Measurements from ENCODE around the gene FHIP2A.
"Not testable (repeated sequence)": the region's sequence is repeated elsewhere in the genome, so short reads cannot be mapped to it uniquely, and the experiment has no call there.

FHIP2A gene

GRCh38 chr10:114825513-114826253 lies 4.1 kb downstream of the FHIP2A start:
- H3K36me3 ChIP-seq (ENCODE audit: insufficient read depth, low read length), result no peaks in the 10 kb centered on the region
- H3K9me3 ChIP-seq (ENCODE audit: control insufficient read depth, insufficient read depth, low read length), result peaks cover 2% of the 10 kb centered on the region; the same call in 1 of the 2 replicates
- H3K9ac ChIP-seq (ENCODE audit: low read depth, low read length), result no peak overlapping the region
- no peaks in the 10 kb centered on the region for H3K4me1 ChIP-seq (ENCODE audit: insufficient read depth, low read length)

- Histone ChIP-seq H3K9me3 (ENCODE audit: control insufficient read depth, insufficient read depth, low read length) (no peaks in the 10 kb centered on the region), H3K4me1 (ENCODE audit: insufficient read depth, low read length) (no peaks in the 10 kb centered on the region), H3K36me3 (ENCODE audit: insufficient read depth, low read length) (peaks cover 7% of the 10 kb centered on the region; the same call in 1 of the 2 replicates), H3K9ac (ENCODE audit: low read depth, low read length) (no peak overlapping the region; the same call in 1 of the 2 replicates)
These were observed 7.8 kb downstream of the FHIP2A start for GRCh38 chr10:114829160-114829909.

- Histone ChIP-seq H3K4me1 (ENCODE audit: insufficient read depth, low read length) (no peaks in the 10 kb centered on the region), H3K9me3 (ENCODE audit: control insufficient read depth, insufficient read depth, low read length) (no peaks in the 10 kb centered on the region), H3K9ac (ENCODE audit: low read depth, low read length) (no peak overlapping the region), H3K36me3 (ENCODE audit: insufficient read depth, low read length) (peaks cover 7% of the 10 kb centered on the region; the same call in 1 of the 2 replicates)
These were observed 9.7 kb downstream of the FHIP2A start for GRCh38 chr10:114831186-114831867.

GRCh38 chr10:114837690-114838089 lies 16.1 kb downstream of the FHIP2A start:
- H3K9ac ChIP-seq (ENCODE audit: low read depth, low read length), result no peak overlapping the region
- no peaks in the 10 kb centered on the region for H3K4me1 ChIP-seq (ENCODE audit: insufficient read depth, low read length)
- H3K36me3 ChIP-seq (ENCODE audit: insufficient read depth, low read length), result peaks cover 7% of the 10 kb centered on the region; the same call in 1 of the 2 replicates
- no peaks in the 10 kb centered on the region for H3K9me3 ChIP-seq (ENCODE audit: control insufficient read depth, insufficient read depth, low read length)

- Histone ChIP-seq H3K9me3 (ENCODE audit: control insufficient read depth, insufficient read depth, low read length) (no peaks in the 10 kb centered on the region), H3K9ac (ENCODE audit: low read depth, low read length) (no peak overlapping the region), H3K36me3 (ENCODE audit: insufficient read depth, low read length) (0 out of 2 replicates have a peak, but pooled peaks cover 3% of the 10 kb centered on the region), H3K4me1 (ENCODE audit: insufficient read depth, low read length) (no peaks in the 10 kb centered on the region)
These were observed 18.3 kb downstream of the FHIP2A start for GRCh38 chr10:114839901-114840300.

- H3K36me3 ChIP-seq (ENCODE audit: insufficient read depth, low read length), result peaks cover 17% of the 10 kb centered on the region
- no peak overlapping the region for H3K9ac ChIP-seq (ENCODE audit: low read depth, low read length)
These were observed 24.6 kb downstream of the FHIP2A start for GRCh38 chr10:114845978-114846693.

GRCh38 chr10:114847517-114847916 lies 25.9 kb downstream of the FHIP2A start:
- H3K9ac ChIP-seq (ENCODE audit: low read depth, low read length); H3K4me1 ChIP-seq (ENCODE audit: insufficient read depth, low read length); H3K9me3 ChIP-seq (ENCODE audit: control insufficient read depth, insufficient read depth, low read length): not testable (repeated sequence)
- peaks cover 17% of the 10 kb centered on the region for H3K36me3 ChIP-seq (ENCODE audit: insufficient read depth, low read length)

More at GRCh38 chr10:114845978-114846693, 24.6 kb downstream of the FHIP2A start:
- Histone ChIP-seq H3K4me1 (ENCODE audit: insufficient read depth, low read length) (no peaks in the 10 kb centered on the region), H3K9me3 (ENCODE audit: control insufficient read depth, insufficient read depth, low read length) (no peaks in the 10 kb centered on the region)

- no peak overlapping the region for H3K9ac ChIP-seq (ENCODE audit: low read depth, low read length)
- no peaks in the 10 kb centered on the region for H3K4me1 ChIP-seq (ENCODE audit: insufficient read depth, low read length)
- peaks cover 14% of the 10 kb centered on the region for H3K36me3 ChIP-seq (ENCODE audit: insufficient read depth, low read length)
- no peaks in the 10 kb centered on the region for H3K9me3 ChIP-seq (ENCODE audit: control insufficient read depth, insufficient read depth, low read length)
These were observed 28.1 kb downstream of the FHIP2A start for GRCh38 chr10:114849674-114850073.

- Histone ChIP-seq H3K4me1 (ENCODE audit: insufficient read depth, low read length) (no peaks in the 10 kb centered on the region), H3K36me3 (ENCODE audit: insufficient read depth, low read length) (peaks cover 14% of the 10 kb centered on the region), H3K9ac (ENCODE audit: low read depth, low read length) (no peak overlapping the region), H3K9me3 (ENCODE audit: control insufficient read depth, insufficient read depth, low read length) (no peaks in the 10 kb centered on the region)
These were observed 28.5 kb downstream of the FHIP2A start for GRCh38 chr10:114850126-114850525.

GRCh38 chr10:114851336-114851735 lies 29.8 kb downstream of the FHIP2A start:
- Histone ChIP-seq H3K9me3 (ENCODE audit: control insufficient read depth, insufficient read depth, low read length) (no peaks in the 10 kb centered on the region), H3K36me3 (ENCODE audit: insufficient read depth, low read length) (peaks cover 11% of the 10 kb centered on the region), H3K9ac (ENCODE audit: low read depth, low read length) (no peak overlapping the region), H3K4me1 (ENCODE audit: insufficient read depth, low read length) (no peaks in the 10 kb centered on the region)

- Histone ChIP-seq H3K4me1 (ENCODE audit: insufficient read depth, low read length) (no peaks in the 10 kb centered on the region), H3K9ac (ENCODE audit: low read depth, low read length) (no peak overlapping the region), H3K36me3 (ENCODE audit: insufficient read depth, low read length) (peaks cover 11% of the 10 kb centered on the region), H3K9me3 (ENCODE audit: control insufficient read depth, insufficient read depth, low read length) (no peaks in the 10 kb centered on the region)
These were observed 30.6 kb downstream of the FHIP2A start for GRCh38 chr10:114852197-114852596.

- no peaks in the 10 kb centered on the region for H3K9me3 ChIP-seq (ENCODE audit: control insufficient read depth, insufficient read depth, low read length)
- H3K4me1 ChIP-seq (ENCODE audit: insufficient read depth, low read length), result no peaks in the 10 kb centered on the region
- H3K9ac ChIP-seq (ENCODE audit: low read depth, low read length), result no peak overlapping the region
- H3K36me3 ChIP-seq (ENCODE audit: insufficient read depth, low read length), result 0 out of 2 replicates have a peak, but pooled peaks cover 3% of the 10 kb centered on the region
These were observed 33.3 kb downstream of the FHIP2A start for GRCh38 chr10:114854906-114855305.

GRCh38 chr10:114855776-114856543 lies 34.4 kb downstream of the FHIP2A start:
- no peak overlapping the region for H3K9ac ChIP-seq (ENCODE audit: low read depth, low read length)
- H3K4me1 ChIP-seq (ENCODE audit: insufficient read depth, low read length), result no peaks in the 10 kb centered on the region
- H3K36me3 ChIP-seq (ENCODE audit: insufficient read depth, low read length), result no peaks in the 10 kb centered on the region
- H3K9me3 ChIP-seq (ENCODE audit: control insufficient read depth, insufficient read depth, low read length), result no peaks in the 10 kb centered on the region
